AG04450 (cell line): ENCODE measurements around the gene TTC12. TPM values are rescaled to one million over a fixed set of nuclear protein-coding genes. Genes with fewer than 3 reads are reported as not detected.

Experiments
- CTCF ChIA-PET: fragments of 300-600, 350-600 bp; formaldehyde crosslinking; extraction: SDS; loops from one replicate; lab custom pipeline; 2022; ENCODE audit warnings: antibody characterized with exemption, inconsistent platforms; lab: Charles Lee
- POLR2A ChIA-PET: fragments of 350-600 bp; formaldehyde crosslinking; extraction: SDS; loops from one replicate; lab custom pipeline; 2021; ENCODE audit warnings: antibody characterized with exemption, inconsistent platforms; lab: Yijun Ruan, JAX
- DNase-seq: peaks from one replicate; pipeline ENCODE4 v3.0.0-alpha.2; 2011; ENCODE audit warnings: low read depth, low spot score
- H3K27ac ChIP-seq: one replicate; pipeline ENCODE4 v1.5.1; 2012; ENCODE audit warnings: low read depth, low read length, control low read depth
- H3K27me3 ChIP-seq: one replicate; pipeline ENCODE4 v1.6.0; 2012; ENCODE audit warnings: low read length; ENCODE audit not compliant: control insufficient read depth, insufficient read depth
- H3K4me3 ChIP-seq: 2 replicates; pipeline ENCODE4 v1.5.1; 2011; ENCODE audit warnings: mild to moderate bottlenecking, low read depth, low read length, control low read depth
- H3K9me3 ChIP-seq: 2 replicates; pipeline ENCODE4 v1.5.1; 2012; ENCODE audit warnings: low read length; ENCODE audit not compliant: control insufficient read depth, insufficient read depth
- polyA plus RNA-seq: library from polyadenylated mRNA; depleted of rRNA; stranded (reverse); fragments of >200 nt; gene quantifications from 2 replicates; pipeline ENCODE4 v1.2.3, GENCODE V29; 2011
- TF ChIP-seq, protein P1 (sequence below): IDR thresholded peaks from 2 replicates; pipeline ENCODE4 v1.5.1; 2011; ENCODE audit warnings: low read depth, low read length, control low read depth, inconsistent platforms

TTC12 gene
- polyA plus RNA-seq, 1 experiment = 19.0 TPM

DNA sequence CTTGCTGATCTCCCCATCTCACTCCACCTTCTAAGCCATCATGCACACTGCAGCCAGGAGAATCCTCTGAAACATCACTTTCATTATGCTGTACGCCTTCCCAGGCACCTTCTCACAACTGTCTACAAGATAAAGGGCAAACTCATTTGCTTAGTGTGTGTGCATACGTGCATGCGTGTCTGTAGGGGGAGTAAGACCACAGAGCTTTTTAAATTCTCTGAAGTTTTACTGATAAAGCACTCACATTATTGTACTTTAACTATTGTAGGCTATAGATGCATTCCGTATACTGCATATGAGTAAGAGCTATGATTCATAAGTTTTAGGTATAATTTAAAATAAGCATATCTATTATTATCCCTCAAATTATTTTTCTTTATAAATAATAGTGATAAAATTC lies 57.9 kb downstream of the TTC12 start:
- H3K27me3 ChIP-seq = peaks cover 2% of the 10 kb centered on the region
- H3K9me3 ChIP-seq = no peaks in the 10 kb centered on the region
- CTCF ChIA-PET = interaction anchor here (0.7 kb wide), 1 partner anchor 358 kb away, joined by 4 read pairs; no protein-coding TSS in a partner anchor
- no peak overlapping the region for H3K4me3 ChIP-seq
- POLR2A ChIA-PET = no interaction called here
- TF ChIP-seq, protein P1, sequence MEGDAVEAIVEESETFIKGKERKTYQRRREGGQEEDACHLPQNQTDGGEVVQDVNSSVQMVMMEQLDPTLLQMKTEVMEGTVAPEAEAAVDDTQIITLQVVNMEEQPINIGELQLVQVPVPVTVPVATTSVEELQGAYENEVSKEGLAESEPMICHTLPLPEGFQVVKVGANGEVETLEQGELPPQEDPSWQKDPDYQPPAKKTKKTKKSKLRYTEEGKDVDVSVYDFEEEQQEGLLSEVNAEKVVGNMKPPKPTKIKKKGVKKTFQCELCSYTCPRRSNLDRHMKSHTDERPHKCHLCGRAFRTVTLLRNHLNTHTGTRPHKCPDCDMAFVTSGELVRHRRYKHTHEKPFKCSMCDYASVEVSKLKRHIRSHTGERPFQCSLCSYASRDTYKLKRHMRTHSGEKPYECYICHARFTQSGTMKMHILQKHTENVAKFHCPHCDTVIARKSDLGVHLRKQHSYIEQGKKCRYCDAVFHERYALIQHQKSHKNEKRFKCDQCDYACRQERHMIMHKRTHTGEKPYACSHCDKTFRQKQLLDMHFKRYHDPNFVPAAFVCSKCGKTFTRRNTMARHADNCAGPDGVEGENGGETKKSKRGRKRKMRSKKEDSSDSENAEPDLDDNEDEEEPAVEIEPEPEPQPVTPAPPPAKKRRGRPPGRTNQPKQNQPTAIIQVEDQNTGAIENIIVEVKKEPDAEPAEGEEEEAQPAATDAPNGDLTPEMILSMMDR = peak; percentile 42
- no peak overlapping the region for H3K27ac ChIP-seq
- no peak for DNase-seq

- POLR2A ChIA-PET = no interaction called here
Observed at GRCh38 chr11:113373306-113373705, 58.9 kb downstream of the TTC12 start.

GRCh38 chr11:113373981-113374560 lies 59.7 kb downstream of the TTC12 start:
- ChIA-PET CTCF (no interaction called here), POLR2A (no interaction called here)
- Histone ChIP-seq H3K27ac (no peak overlapping the region), H3K9me3 (no peaks in the 10 kb centered on the region), H3K4me3 (no peak overlapping the region), H3K27me3 (peaks cover 8% of the 10 kb centered on the region)
- TF ChIP-seq, protein P1 = no peak
- no peak for DNase-seq

More at GRCh38 chr11:113373306-113373705, 58.9 kb downstream of the TTC12 start:
- Histone ChIP-seq H3K4me3 (no peak overlapping the region), H3K27ac (no peak overlapping the region), H3K9me3 (no peaks in the 10 kb centered on the region), H3K27me3 (peaks cover 7% of the 10 kb centered on the region)
- DNase-seq = no peak
- CTCF ChIA-PET = no interaction called here
- TF ChIP-seq, protein P1 = no peak

GRCh38 chr11:113375402-113375801 lies 61.0 kb downstream of the TTC12 start:
- Histone ChIP-seq H3K9me3 (no peaks in the 10 kb centered on the region), H3K4me3 (no peak overlapping the region), H3K27ac (no peak overlapping the region), H3K27me3 (peaks cover 10% of the 10 kb centered on the region)
- ChIA-PET POLR2A (no interaction called here), CTCF (interaction anchor here (0.6 to 0.8 kb wide), 2 partner anchors 158 to 967 kb away, joined by 3 read pairs; no protein-coding TSS in a partner anchor)
- DNase-seq = no peak
- TF ChIP-seq, protein P1 = no peak

DNA sequence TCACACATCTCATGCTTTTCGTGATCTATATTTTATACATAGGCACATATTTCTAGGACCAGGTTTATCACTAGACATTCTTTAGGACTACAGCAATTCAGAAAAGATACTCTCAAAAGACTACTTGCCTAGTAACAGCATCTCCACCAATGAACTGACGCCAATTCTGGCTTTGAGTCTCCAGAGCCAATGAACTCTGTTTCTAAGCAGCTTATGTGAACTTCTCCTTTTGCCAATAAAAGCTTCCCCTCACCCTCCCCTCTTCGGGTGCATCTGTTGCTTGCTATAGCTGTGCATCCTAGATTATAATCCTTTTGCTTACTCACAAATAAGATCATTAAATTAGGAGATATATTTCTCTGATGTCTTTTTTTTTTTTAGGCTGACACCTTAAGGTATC lies 61.8 kb downstream of the TTC12 start:
- Histone ChIP-seq H3K9me3 (no peaks in the 10 kb centered on the region), H3K27me3 (peaks cover 10% of the 10 kb centered on the region), H3K4me3 (no peak overlapping the region), H3K27ac (no peak overlapping the region)
- peak; percentile 6 for DNase-seq
- ChIA-PET POLR2A (interaction anchor here (0.6 kb wide), 1 partner anchor 363 kb away, joined by 3 read pairs; no protein-coding TSS in a partner anchor), CTCF (interaction anchor here (1.2 kb wide), 1 partner anchor 40 kb away, joined by 3 read pairs; no protein-coding TSS in a partner anchor)
- TF ChIP-seq, protein P1 = no peak
